ENCODE results near the gene FDX1. TPM values are rescaled to one million over a fixed set of nuclear protein-coding genes. Genes with fewer than 3 reads are reported as not detected.

The FDX1 gene
- total and polyA plus RNA-seq, 2 of the 13 experiments (the other 11 are each of a cell fraction or from before 2014, with no cell fraction given), result 4.5 to 13.1 TPM

DNA sequence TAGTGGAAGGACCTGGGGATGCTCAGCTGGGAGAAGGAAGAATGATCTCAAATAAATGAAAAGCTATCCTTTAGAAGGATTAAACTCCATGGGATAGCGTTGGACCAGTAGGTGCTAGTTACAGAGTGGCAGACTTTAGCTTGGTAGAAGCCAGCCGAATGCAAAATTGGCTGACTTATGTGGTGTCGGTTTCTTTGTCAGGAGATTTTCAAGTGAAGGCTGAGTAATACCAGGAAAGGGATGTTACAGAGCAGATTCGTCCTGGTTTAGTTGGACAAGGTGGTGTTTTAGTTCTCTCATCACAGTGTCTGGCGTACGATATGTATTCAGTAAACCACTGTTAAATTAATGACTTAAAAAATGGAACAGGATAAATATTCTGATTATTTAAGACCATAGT lies 26.0 kb downstream of the FDX1 start (continued):
- no peak for TF ChIP-seq GPBP1L1 (CRISPR knock-in tag; IDR thresholded peaks at IDR 0.05)
- TF ChIP-seq ZNF746 (CRISPR knock-in tag; IDR thresholded peaks at IDR 0.05), result no peak
- TF ChIP-seq SMAD9 (CRISPR knock-in tag; IDR thresholded peaks at IDR 0.05), result no peak
- no peak for TF ChIP-seq ZHX2 (IDR thresholded peaks at IDR 0.05; ENCODE audit: low read depth)
- TF ChIP-seq ZHX2 (CRISPR knock-in tag; IDR thresholded peaks at IDR 0.05; ENCODE audit: borderline replicate concordance), result no peak
- TF ChIP-seq ZNF224 (CRISPR knock-in tag; IDR thresholded peaks at IDR 0.05), result no peak
- TF ChIP-seq HMG20A (CRISPR knock-in tag; IDR thresholded peaks at IDR 0.05; ENCODE audit: borderline replicate concordance), result no peak
- no peak for TF ChIP-seq IRF2 (CRISPR knock-in tag; IDR thresholded peaks at IDR 0.05)

Data from HepG2 (cell line).